H1 (cell line): Measurements from ENCODE around the gene DLG5. TPM values are rescaled to one million over a fixed set of nuclear protein-coding genes. Genes with fewer than 3 reads are reported as not detected.

Source experiments
- CTCF ChIA-PET: fragments of 300-600 bp; sonication (Branson Sonifier 250); formaldehyde crosslinking; loops from one replicate; lab custom pipeline; 2021; ENCODE audit not compliant: partially characterized antibody; lab: Charles Lee
- POLR2A ChIA-PET: fragments of 300-600 bp; sonication (Branson Sonifier 250); formaldehyde crosslinking; loops from one replicate; lab custom pipeline; 2021; ENCODE audit warnings: inconsistent platforms; ENCODE audit not compliant: partially characterized antibody; lab: Charles Lee
- DNase-seq, 2 experiments: peaks; one replicate each; pipeline versions ENCODE4 v3.0.0 to v3.0.0-alpha.2; 2010 to 2022; ENCODE audit warnings: low spot score in 2 of 2, low read depth in 1 of 2, mixed read lengths in 1 of 2
- FAIRE-seq: peaks from 2 replicates; lab custom pipeline; 2011; peaks lifted over from hg19 to GRCh38; lab: Jason Lieb, UNC
- H2AFZ ChIP-seq: 2 replicates; pipeline ENCODE4 v1.8.1; 2012; ENCODE audit warnings: low read length, inconsistent platforms
- H2AK5ac ChIP-seq: 2 replicates; pipeline ENCODE4 v1.6.1; 2013; ENCODE audit warnings: low read depth, low read length
- H2BK120ac ChIP-seq: replicated peaks from 2 replicates; pipeline ENCODE3; 2013; ENCODE audit warnings: low read depth, low read length, inconsistent platforms
- H2BK12ac ChIP-seq: 2 replicates; pipeline ENCODE4 v1.6.1; 2013; ENCODE audit warnings: low read depth, low read length
- H2BK15ac ChIP-seq: 2 replicates; pipeline ENCODE4 v1.6.1; 2013; ENCODE audit warnings: low read length
- H2BK20ac ChIP-seq: 2 replicates; pipeline ENCODE4 v1.6.1; 2013; ENCODE audit warnings: low read length
- H2BK5ac ChIP-seq: 2 replicates; pipeline ENCODE4 v1.6.1; 2013; ENCODE audit warnings: low read depth, low read length
- H3K14ac ChIP-seq: 2 replicates; pipeline ENCODE4 v1.6.1; 2013; ENCODE audit warnings: inconsistent platforms; ENCODE audit not compliant: insufficient read length
- H3K18ac ChIP-seq: 2 replicates; pipeline ENCODE4 v1.6.1; 2013; ENCODE audit warnings: low read length; ENCODE audit errors: extremely low read depth
- H3K23ac ChIP-seq: 2 replicates; pipeline ENCODE4 v1.6.1; 2013; ENCODE audit warnings: inconsistent platforms; ENCODE audit not compliant: insufficient read length
- H3K23me2 ChIP-seq: 2 replicates; pipeline ENCODE4 v1.6.1; 2013; ENCODE audit warnings: low read depth, low read length
- H3K27ac ChIP-seq: 2 replicates; pipeline ENCODE4 v1.6.1; 2011; ENCODE audit warnings: low read depth, low read length, inconsistent platforms
- H3K27me3 ChIP-seq, 4 experiments: replicated peaks in 1 of 4; 1 replicate in 1 of 4; 2 replicates in 3 of 4; pipeline versions ENCODE4 v1.6.1 to v1.8.1; 2011 to 2013; ENCODE audit warnings: low read length in 3 of 4, mild to moderate bottlenecking in 3 of 4, inconsistent platforms in 2 of 4, mixed read lengths in 2 of 4, moderate library complexity in 1 of 4; ENCODE audit not compliant: control insufficient read depth in 3 of 4, insufficient read depth in 3 of 4; ENCODE audit errors: extremely low read depth in 1 of 4
- H3K36me3 ChIP-seq, 4 experiments: 2 replicates each; pipeline versions ENCODE4 v1.6.1 to v1.8.1; 2011 to 2013; ENCODE audit warnings: mild to moderate bottlenecking in 4 of 4, low read length in 3 of 4, moderate library complexity in 2 of 4, control low read depth in 1 of 4, inconsistent platforms in 1 of 4; ENCODE audit not compliant: insufficient read depth in 4 of 4, control insufficient read depth in 2 of 4
- H3K4ac ChIP-seq: replicated peaks from 2 replicates; pipeline ENCODE3; 2013; ENCODE audit warnings: low read length, low read depth, mixed read lengths, inconsistent platforms; ENCODE audit not compliant: insufficient read length
- H3K4me1 ChIP-seq, 4 experiments: replicated peaks in 1 of 4; 1 replicate in 1 of 4; 2 replicates in 3 of 4; pipeline versions ENCODE4 v1.6.1 to v1.8.1; 2011 to 2013; ENCODE audit warnings: low read length in 3 of 4, inconsistent platforms in 2 of 4, mixed read lengths in 1 of 4; ENCODE audit not compliant: insufficient read depth in 4 of 4, control insufficient read depth in 3 of 4
- H3K4me2 ChIP-seq, 2 experiments: 2 replicates each; pipeline versions ENCODE4 v1.6.1 to v1.8.1; 2011 to 2013; ENCODE audit warnings: low read depth in 2 of 2, low read length in 2 of 2, control low read depth in 1 of 2, inconsistent platforms in 1 of 2, mild to moderate bottlenecking in 1 of 2; ENCODE audit not compliant: insufficient read depth in 1 of 2
- H3K4me3 ChIP-seq, 4 experiments: fragments of 200-600, 300-600 bp in 1 of 4; sonication (generic), shearing (Covaris generic), sonication (Bioruptor Twin) in 1 of 4; 2 replicates each; pipeline versions ENCODE4 v1.5.1 to v1.8.1; 2011 to 2016; ENCODE audit warnings: low read length in 4 of 4, low read depth in 3 of 4, control low read depth in 2 of 4, inconsistent platforms in 2 of 4, mild to moderate bottlenecking in 2 of 4, mixed read lengths in 1 of 4, moderate library complexity in 1 of 4; ENCODE audit not compliant: insufficient read depth in 2 of 4; ENCODE audit errors: extremely low read depth in 1 of 4
- H3K56ac ChIP-seq: replicated peaks from 2 replicates; pipeline ENCODE3; 2013; ENCODE audit warnings: low read depth, mild to moderate bottlenecking, mixed read lengths, low read length, inconsistent platforms; ENCODE audit not compliant: insufficient read length
- H3K79me1 ChIP-seq: 2 replicates; pipeline ENCODE4 v1.6.1; 2013; ENCODE audit warnings: low read depth, low read length, control low read depth
- H3K79me2 ChIP-seq, 2 experiments: 2 replicates each; pipeline versions ENCODE4 v1.6.1 to v1.8.1; 2012 to 2013; ENCODE audit warnings: low read length in 2 of 2, mild to moderate bottlenecking in 2 of 2, inconsistent platforms in 1 of 2; ENCODE audit not compliant: insufficient read depth in 2 of 2, control insufficient read depth in 1 of 2
- H3K9ac ChIP-seq, 4 experiments: replicated peaks in 1 of 4; 1 replicate in 1 of 4; 2 replicates in 3 of 4; pipeline versions ENCODE4 v1.6.1 to v1.8.1; 2011 to 2013; ENCODE audit warnings: low read depth in 3 of 4, low read length in 3 of 4, control low read depth in 2 of 4, mild to moderate bottlenecking in 2 of 4, moderate library complexity in 2 of 4, inconsistent platforms in 1 of 4; ENCODE audit errors: extremely low read depth in 1 of 4
- H3K9me3 ChIP-seq, 2 experiments: 2 replicates each; pipeline versions ENCODE4 v1.6.1 to v1.8.1; 2012 to 2013; ENCODE audit warnings: mild to moderate bottlenecking in 2 of 2, moderate library complexity in 2 of 2, control low read depth in 1 of 2, inconsistent platforms in 1 of 2, low read depth in 1 of 2, low read length in 1 of 2, mixed read lengths in 1 of 2; ENCODE audit not compliant: insufficient read depth in 2 of 2
- H4K20me1 ChIP-seq, 2 experiments: replicated peaks in 1 of 2; 2 replicates each; pipeline versions ENCODE3 to v1.8.1; 2011 to 2013; ENCODE audit warnings: inconsistent platforms in 2 of 2, low read length in 2 of 2, mild to moderate bottlenecking in 1 of 2; ENCODE audit not compliant: insufficient read depth in 2 of 2, control insufficient read depth in 1 of 2
- H4K5ac ChIP-seq: 2 replicates; pipeline ENCODE4 v1.6.1; 2013; ENCODE audit warnings: low read length, low read depth, mixed read lengths, inconsistent platforms; ENCODE audit not compliant: insufficient read length
- H4K8ac ChIP-seq: 2 replicates; pipeline ENCODE4 v1.8.0; 2013; ENCODE audit warnings: mild to moderate bottlenecking, moderate library complexity, low read length, inconsistent platforms; ENCODE audit not compliant: insufficient read depth; ENCODE audit errors: extremely low read depth
- H4K91ac ChIP-seq: replicated peaks from 2 replicates; pipeline ENCODE3; 2013; ENCODE audit warnings: low read length, mixed read lengths, inconsistent platforms; ENCODE audit not compliant: insufficient read length
- BACH1 ChIP-seq: IDR thresholded peaks from 2 replicates; pipeline ENCODE4 v1.6.1; 2012; ENCODE audit warnings: low read length, improper control_type of control experiment
- EP300 ChIP-seq, 2 experiments: IDR thresholded peaks; 1 replicate in 1 of 2; 2 replicates in 1 of 2; pipeline ENCODE4 v1.6.1; 2011 to 2012; ENCODE audit warnings: low read depth in 2 of 2, low read length in 2 of 2, mild to moderate bottlenecking in 2 of 2, borderline replicate concordance in 1 of 2, inconsistent platforms in 1 of 2, moderate library complexity in 1 of 2
- NRF1 ChIP-seq: IDR thresholded peaks from 2 replicates; pipeline ENCODE4 v1.6.1; 2011; ENCODE audit warnings: mild to moderate bottlenecking, low read depth, low read length, improper control_type of control experiment
- POLR2A ChIP-seq, 2 experiments: IDR thresholded peaks; 1 replicate in 1 of 2; 2 replicates in 1 of 2; pipeline ENCODE4 v1.6.1; 2011; ENCODE audit warnings: low read depth in 2 of 2, low read length in 2 of 2, mild to moderate bottlenecking in 2 of 2; ENCODE audit errors: control extremely low read depth in 1 of 2
- POU5F1 ChIP-seq: IDR thresholded peaks from 2 replicates; pipeline ENCODE4 v1.6.1; 2011; ENCODE audit warnings: low read depth, mild to moderate bottlenecking, low read length, moderate library complexity
- RBBP5 ChIP-seq: IDR thresholded peaks from 2 replicates; pipeline ENCODE4 v1.7.1; 2012; ENCODE audit warnings: low read depth, mild to moderate bottlenecking, inconsistent platforms, low read length, moderate library complexity, borderline replicate concordance
- RFX5 ChIP-seq: IDR thresholded peaks from 2 replicates; pipeline ENCODE4 v1.6.1; 2011; ENCODE audit warnings: low read depth, low read length, improper control_type of control experiment, borderline replicate concordance
- SAP30 ChIP-seq: fragments of 300-600 bp; sonication (generic); IDR thresholded peaks from 2 replicates; pipeline ENCODE4 v1.7.1; 2012; ENCODE audit warnings: low read length, moderate library complexity, mild to moderate bottlenecking, inconsistent platforms; ENCODE audit not compliant: insufficient read depth, insufficient replicate concordance
- SUZ12 ChIP-seq: fragments of 200-600 bp; sonication (generic); IDR thresholded peaks from 2 replicates; pipeline ENCODE4 v1.6.1; 2012; ENCODE audit warnings: mild to moderate bottlenecking, inconsistent platforms, low read length, moderate library complexity, mixed read lengths
- WGBS, 2 experiments: shearing (Covaris generic) in 1 of 2; methylation state at CpG; one replicate each; pipeline versions ENCODE4 v1.1.6 to v1.1.7; 2013 to 2015; ENCODE audit warnings: low lambda C conversion rate in 2 of 2, mixed read lengths in 2 of 2, inconsistent platforms in 1 of 2, low coverage in 1 of 2, missing lambda C conversion rate in 1 of 2; ENCODE audit not compliant: insufficient replicate concordance in 2 of 2, insufficient coverage in 1 of 2, insufficient read length in 1 of 2; ENCODE audit errors: extremely low coverage in 1 of 2, missing lambda C conversion rate in 1 of 2; 5-methylcytosine and 5-hydroxymethylcytosine counted together
- polyA plus RNA-seq, 7 experiments: library from polyadenylated mRNA; depleted of rRNA in 3 of 7; stranded (reverse) in 5 of 7; unstranded in 2 of 7; fragments of >200 nt in 5 of 7; fragments of 200-250 nt in 2 of 7; gene quantifications; 1 replicate in 5 of 7; 2 replicates in 1 of 7; 4 replicates in 1 of 7; pipeline versions ENCODE4 v1.2.1 to v1.2.3, GENCODE V29; 2011 to 2013; ENCODE audit warnings: missing spikeins in 2 of 7, mixed read lengths in 2 of 7
- total RNA-seq: library from RNA; stranded (reverse); fragmentation: NEBNext Ultra II Directional; extraction: Animal tissue kit (Norgen Biotek cat#: 25700); gene quantifications from 2 replicates; pipeline ENCODE4 v1.2.1, GENCODE V29; 2021

The DLG5 gene
- total and polyA plus RNA-seq, 2 of the 8 experiments (the other 6 are each of a cell fraction or from before 2014, with no cell fraction given), result 15.6 to 71.4 TPM

DNA sequence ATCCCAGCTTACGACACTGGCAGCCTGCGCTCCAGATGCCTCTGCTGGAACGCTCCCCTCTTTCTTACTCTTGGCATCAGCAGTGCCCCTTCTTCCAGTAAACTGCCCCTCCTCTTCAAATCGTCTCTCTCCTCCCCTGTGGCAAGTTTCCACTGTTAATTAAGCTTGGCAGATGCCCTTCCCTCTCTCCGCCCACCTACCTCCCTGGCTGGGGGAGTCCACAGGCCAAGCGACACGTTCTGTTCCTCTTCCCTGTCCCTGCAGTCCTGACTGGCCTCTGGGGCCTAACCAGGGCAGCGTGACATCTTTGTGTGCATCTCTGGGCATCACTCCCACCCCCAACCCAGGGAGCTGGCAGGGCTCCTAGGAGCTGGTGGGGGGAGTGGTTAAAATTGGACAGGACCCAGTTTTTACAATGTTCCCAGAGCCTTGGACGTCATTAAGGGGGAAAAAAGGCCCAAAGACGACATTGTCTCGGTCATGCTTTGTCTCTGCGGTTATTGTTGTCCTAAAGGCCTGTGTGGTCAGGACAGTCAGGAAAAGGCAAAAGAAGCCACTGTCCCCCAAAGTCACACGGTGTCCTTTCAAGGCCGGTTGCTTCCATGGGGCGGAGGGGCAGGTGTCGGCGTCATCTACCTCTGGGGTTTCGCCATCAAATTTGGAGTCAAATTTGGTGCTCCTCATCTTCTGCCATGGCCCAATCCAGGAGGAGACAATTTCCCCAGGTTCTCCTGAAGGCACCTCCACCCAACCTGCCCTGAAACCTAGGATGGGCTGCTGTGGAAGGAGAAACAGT is 54.2 kb downstream of the DLG5 start:
- H3K36me3 ChIP-seq, result peaks cover 0 to 3% (median 0%) of the 10 kb centered on the region in 4 experiments; a peak in 1 of 8 replicates
- H3K14ac ChIP-seq, result no peak overlapping the region
- WGBS, 2 experiments, result 88% methylated on average over 18 of the region's 18 CpGs; no CpG with 5 or more reads in 1 of the 2 experiments
- no peak overlapping the region for H3K4ac ChIP-seq
- no peak overlapping the region for H3K56ac ChIP-seq
- no peak overlapping the region for H3K4me3 ChIP-seq
- H3K79me2 ChIP-seq, result peaks cover 0 to 46% of the 10 kb centered on the region in 2 experiments; a peak in 2 of 4 replicates
- H3K23ac ChIP-seq, result no peak overlapping the region
- H4K5ac ChIP-seq, result no peak overlapping the region
- POLR2A ChIA-PET, result no interaction called here
- H3K27ac ChIP-seq, result no peak overlapping the region
- H2BK20ac ChIP-seq, result no peak overlapping the region
- FAIRE-seq (no peak), DNase-seq (no peak)
- CTCF ChIA-PET, result interaction anchor here (0.8 to 17.9 kb wide), 4 partner anchors 17 to 111 kb away, joined by 3 to 169 read pairs (median 4); no protein-coding TSS in a partner anchor
- no peak overlapping the region for H3K4me2 ChIP-seq
- peaks cover 4% of the 10 kb centered on the region; the same call in 1 of the 2 replicates for H3K79me1 ChIP-seq
- no peak overlapping the region for H2AFZ ChIP-seq
- H3K27me3 ChIP-seq, result no peaks in the 10 kb centered on the region
- H3K9ac ChIP-seq, result no peak overlapping the region
- H4K20me1 ChIP-seq, result no peaks in the 10 kb centered on the region
- H3K9me3 ChIP-seq, result no peaks in the 10 kb centered on the region
- no peak overlapping the region for H2BK15ac ChIP-seq
- no peak overlapping the region for H2BK120ac ChIP-seq
- no peak overlapping the region for H4K8ac ChIP-seq
- no peak overlapping the region for H3K18ac ChIP-seq
- H3K4me1 ChIP-seq, result peaks cover 2 to 24% (median 9%) of the 10 kb centered on the region in 4 experiments
- H2AK5ac ChIP-seq, result no peak overlapping the region
- no peak overlapping the region; the same call in 1 of the 2 replicates for H2BK12ac ChIP-seq
- 0 out of 2 replicates have a peak overlapping the region, but pooled peaks have one; percentile 14 for H2BK5ac ChIP-seq
- H3K23me2 ChIP-seq, result no peaks in the 10 kb centered on the region
- H4K91ac ChIP-seq, result no peak overlapping the region
- TF ChIP-seq RFX5 (no peak), NRF1 (no peak), SUZ12 (no peak), POU5F1 (no peak), SAP30 (no peak), BACH1 (no peak), EP300 (IDR thresholded peaks at IDR 0.05; ENCODE audit: borderline replicate concordance in 1 of 2, low read depth in 2 of 2, low read length in 2 of 2) (no peak), RBBP5 (no peak), POLR2A (IDR thresholded peaks at IDR 0.05; ENCODE audit: control extremely low read depth in 1 of 2, low read depth in 2 of 2, low read length in 2 of 2) (no peak)
